ENCODE results near the gene NUDT19. TPM values are rescaled to one million over a fixed set of nuclear protein-coding genes. Genes with fewer than 3 reads are reported as not detected.
"Not testable (repeated sequence)": the region's sequence is repeated elsewhere in the genome, so short reads cannot be mapped to it uniquely, and the experiment has no call there.

Gene NUDT19
- polyA plus RNA-seq, 4 donors, result 11.4 to 12.2 (median 12.1) TPM

DNA sequence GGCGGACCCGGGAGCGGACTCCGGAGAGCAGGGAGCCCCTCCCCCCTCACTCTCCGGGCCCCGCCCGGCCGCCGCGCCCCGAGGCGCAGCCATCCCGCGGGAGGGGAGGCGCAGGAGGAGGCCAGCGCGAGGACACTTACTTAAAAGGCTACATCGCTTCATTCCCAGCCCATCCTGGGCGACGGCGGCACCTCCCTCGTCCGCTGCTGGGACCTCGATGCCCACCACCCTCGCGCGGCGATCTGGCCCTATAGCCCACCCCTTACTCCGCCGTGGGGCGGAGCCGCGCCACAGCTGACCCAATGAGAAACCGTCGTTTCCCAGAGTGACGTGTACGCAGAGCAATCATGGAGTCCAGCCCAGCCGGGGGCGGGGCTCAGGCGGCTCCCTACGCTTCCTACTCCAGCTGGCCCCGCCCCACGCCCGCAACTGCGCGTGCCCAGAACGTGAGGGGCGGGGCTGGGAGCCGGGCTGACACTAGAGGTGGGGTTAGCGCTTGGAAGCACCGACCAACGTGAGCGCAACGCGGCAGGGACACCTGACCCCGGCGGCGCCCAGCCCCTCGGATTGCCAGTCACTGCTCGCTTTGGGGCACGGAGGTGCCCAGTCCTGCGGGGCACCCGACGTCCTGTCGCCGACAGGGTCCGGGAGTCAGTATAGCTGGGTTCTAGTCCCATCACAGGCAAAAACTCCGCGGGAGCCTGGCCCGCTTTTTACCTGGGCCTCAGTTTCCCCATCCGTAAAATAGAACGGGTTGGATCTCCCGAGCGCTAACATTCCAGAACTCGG, 16.5 kb upstream of the NUDT19 start, which contains the start of gene ANKRD27:
TSS of gene ANKRD27 (minus strand) at position 250 of the 789 bp plus-strand sequence. CDS start 16,165 bp downstream, outside the sequence.
- DNase-seq (ENCODE audit: low read depth in 4 of 4, low spot score in 2 of 4), result peak; percentile 86 to 98 (median 96)

DNA sequence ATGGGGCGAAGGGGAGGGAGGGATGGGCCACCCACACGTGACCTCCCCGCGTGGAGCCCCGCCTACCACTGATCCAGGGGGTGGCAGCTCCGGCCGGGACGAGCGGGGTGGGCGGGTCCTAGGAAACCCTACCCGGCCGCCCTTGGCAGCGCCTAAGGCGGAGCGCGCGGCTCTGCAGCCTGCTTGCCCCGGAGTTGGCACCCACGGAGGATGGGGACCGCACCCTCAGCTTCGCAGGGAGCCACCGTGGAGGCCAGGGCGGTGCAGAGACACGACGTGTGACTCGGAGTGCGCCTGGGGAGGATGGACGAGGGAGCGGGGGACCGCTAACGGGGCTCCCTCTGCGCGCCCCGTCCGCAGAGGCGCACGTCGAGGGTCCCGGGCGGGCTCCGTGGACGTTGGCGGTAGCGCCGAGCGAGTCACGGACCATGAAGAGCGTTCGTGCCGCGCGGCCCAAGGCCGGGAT, 15.9 kb upstream of the NUDT19 start, which contains the start of gene RGS9BP:
TSS of gene RGS9BP (plus strand) at position 129 of the 466 bp plus-strand sequence. CDS start 416 bp downstream, outside the sequence.
- DNase-seq (ENCODE audit: low read depth in 4 of 4, low spot score in 2 of 4), result no peak

DNA sequence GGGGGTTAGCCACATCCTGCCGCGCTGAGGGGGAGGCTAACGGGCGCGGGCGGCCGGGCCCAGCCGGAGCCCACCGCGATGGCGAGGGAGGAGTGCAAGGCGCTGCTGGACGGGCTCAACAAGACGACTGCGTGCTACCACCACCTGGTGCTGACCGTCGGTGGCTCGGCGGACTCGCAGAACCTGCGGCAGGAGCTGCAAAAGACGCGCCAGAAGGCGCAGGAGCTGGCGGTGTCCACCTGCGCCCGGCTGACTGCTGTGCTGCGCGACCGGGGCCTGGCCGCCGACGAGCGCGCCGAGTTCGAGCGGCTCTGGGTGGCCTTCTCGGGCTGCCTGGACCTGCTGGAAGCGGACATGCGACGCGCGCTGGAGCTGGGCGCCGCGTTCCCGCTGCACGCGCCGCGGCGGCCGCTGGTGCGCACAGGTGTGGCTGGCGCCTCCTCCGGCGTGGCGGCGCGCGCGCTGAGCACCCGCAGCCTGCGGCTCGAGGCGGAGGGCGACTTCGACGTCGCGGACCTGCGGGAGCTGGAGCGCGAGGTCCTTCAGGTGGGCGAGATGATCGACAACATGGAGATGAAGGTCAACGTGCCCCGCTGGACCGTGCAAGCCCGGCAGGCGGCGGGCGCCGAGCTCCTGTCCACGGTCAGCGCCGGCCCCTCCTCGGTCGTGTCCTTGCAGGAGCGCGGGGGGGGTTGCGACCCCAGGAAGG, 15.3 kb upstream of the NUDT19 start:
- no peak for DNase-seq (ENCODE audit: low read depth in 4 of 4, low spot score in 2 of 4)

DNA sequence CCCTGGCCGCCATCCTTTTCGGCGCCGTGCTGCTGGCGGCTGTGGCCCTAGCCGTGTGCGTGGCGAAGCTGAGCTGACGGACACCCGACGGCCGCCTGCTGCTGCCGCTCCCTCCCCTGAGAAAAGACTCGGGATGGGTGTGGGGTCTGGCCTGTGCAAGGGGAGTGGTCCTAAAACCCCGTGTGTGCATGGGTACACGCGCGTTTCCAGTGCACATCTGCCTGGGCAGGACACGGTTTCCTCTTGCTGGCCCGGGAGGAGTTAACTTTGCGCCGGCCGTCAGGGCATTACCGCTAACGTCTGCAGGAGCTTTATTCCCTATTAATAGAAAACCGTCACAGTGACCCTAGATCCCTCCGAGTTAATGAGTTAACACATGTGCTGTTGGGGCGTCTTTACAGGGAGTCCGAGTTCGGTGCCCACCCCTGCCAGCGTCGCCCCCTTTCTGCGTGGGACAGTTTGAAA, 14.7 kb upstream of the NUDT19 start:
- DNase-seq (ENCODE audit: low read depth in 4 of 4, low spot score in 2 of 4), result no peak

DNA sequence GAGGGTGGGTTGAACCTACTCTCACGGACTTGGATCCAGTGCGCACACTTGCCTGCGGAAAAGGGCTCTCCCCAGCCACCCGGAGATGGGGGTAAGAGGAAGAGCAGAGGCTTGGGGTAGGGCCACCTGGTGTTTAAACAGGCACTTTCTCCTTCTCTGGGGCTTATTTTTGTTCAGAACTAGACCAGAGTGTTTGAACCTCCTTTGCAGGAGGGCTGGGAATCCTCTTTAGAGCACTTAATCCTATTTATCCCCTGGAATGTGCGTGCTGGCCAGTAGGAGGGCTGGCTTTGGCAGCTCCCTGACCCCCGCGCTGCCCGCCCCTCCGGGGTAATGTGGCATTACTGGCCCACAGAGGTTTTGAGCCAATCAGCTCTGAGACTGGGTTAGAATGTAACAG, 14.0 kb upstream of the NUDT19 start:
- DNase-seq (ENCODE audit: low read depth in 4 of 4, low spot score in 2 of 4), result no peak

DNA sequence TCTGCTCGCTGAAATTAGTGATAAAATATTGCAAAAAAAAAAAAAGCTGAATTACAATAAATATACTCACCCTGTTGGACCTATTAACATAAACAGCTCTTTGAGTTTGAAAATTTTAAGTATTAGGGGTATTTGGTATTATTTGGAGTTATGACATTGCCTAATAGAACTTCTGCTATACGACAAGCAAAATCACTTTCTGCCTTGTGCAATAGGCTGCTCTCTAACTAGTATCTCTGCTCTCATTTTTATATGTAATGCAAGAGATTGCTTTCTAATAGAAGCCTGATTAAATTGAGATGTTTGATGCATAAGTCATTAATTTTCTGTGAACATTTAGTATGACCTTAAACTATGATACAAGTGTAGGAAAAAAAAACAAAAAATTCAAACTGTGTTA, 10.6 kb upstream of the NUDT19 start:
- DNase-seq (ENCODE audit: low read depth in 4 of 4, low spot score in 2 of 4), result no peak

DNA sequence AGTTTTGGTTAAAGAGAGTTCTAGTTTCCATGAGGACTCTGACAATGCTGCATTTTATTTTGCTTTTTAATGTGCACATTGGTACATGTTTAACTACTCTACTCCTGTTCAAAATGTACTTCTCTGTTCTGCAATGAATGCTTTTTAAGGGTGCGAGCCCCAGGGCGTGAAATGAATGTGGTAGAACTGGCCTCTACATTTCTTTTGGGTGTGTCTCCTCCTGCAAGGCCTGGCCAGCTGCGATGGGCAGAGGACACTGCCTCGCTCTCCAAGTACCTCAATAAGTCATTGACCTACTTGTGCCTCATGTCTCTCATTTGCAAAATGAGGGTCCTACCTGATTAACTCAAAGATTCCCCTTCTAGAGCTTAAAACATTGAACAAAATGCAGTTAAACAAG, 9.3 kb upstream of the NUDT19 start:
- DNase-seq (ENCODE audit: low read depth in 4 of 4, low spot score in 2 of 4), result no peak

DNA sequence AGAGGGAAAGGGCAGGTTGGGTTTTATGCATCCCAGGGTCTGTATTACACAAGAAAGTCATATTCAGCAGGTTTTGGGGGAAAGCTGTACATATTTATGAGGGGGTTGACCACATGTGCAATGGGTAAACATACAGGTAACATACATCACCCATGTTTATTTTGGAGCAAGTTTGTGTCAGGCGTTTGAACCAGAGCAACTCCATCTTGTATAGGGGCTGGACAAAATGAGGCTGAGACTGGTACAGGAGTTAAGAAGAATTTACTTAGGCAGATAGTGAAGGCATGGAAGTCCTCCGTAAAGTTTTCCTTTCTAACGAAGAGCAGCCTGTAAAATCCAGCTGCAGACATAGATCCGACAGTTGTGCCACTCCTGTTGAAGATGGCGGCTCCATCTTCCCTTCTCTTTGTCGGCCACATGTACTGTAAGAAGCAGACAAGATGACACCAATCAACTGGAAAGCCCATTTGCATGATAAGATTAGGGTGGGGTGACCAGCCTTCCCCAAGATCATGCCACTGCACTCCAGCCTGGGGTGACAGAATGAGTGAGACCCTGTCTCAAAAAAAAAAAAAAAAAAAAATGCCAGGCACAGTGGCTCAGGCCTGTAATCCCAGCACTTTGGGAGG, 4.7 kb upstream of the NUDT19 start:
- no peak for DNase-seq (ENCODE audit: low read depth in 4 of 4, low spot score in 2 of 4)

DNA sequence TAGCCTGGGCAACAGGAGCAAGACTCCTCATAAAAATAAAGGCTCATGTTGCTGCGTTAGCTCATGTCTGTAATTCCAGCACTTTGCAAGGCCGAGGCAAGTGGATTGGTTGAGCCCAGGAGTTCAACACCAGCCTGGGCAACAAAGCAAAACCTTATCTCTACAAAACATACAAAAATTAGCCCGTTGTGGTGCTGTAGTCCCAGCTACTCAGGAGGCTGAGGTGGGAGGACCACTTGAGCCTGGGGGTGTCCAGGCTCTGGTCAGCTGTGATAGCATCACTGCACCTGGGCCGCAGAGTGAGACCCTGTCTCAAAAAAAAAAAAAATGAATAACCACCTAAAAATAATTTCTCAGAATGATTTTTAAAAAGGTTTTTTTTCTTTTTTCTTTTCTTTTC, 3.9 kb upstream of the NUDT19 start:
- DNase-seq (ENCODE audit: low read depth in 4 of 4, low spot score in 2 of 4), result no peak

DNA sequence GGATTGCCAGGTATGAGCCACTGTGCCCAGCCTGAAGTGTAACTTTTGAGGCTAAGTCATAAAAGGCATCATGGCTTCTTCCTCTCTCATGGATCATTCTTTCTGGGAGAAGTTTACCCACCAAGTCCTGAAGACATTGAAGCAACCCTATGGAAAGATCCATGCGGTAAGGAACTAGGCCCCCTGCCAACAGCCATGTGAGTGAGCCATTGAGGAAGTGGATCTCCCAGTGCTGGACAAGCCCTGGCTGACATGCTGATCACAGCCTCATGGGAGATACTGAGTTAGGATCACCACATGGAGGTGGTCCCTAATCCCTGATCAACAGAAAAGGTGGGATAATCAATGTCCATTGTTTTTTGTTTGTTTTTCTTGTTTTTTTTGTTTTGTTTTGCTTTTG, 3.3 kb upstream of the NUDT19 start:
- DNase-seq (ENCODE audit: low read depth in 4 of 4, low spot score in 2 of 4), result no peak

DNA sequence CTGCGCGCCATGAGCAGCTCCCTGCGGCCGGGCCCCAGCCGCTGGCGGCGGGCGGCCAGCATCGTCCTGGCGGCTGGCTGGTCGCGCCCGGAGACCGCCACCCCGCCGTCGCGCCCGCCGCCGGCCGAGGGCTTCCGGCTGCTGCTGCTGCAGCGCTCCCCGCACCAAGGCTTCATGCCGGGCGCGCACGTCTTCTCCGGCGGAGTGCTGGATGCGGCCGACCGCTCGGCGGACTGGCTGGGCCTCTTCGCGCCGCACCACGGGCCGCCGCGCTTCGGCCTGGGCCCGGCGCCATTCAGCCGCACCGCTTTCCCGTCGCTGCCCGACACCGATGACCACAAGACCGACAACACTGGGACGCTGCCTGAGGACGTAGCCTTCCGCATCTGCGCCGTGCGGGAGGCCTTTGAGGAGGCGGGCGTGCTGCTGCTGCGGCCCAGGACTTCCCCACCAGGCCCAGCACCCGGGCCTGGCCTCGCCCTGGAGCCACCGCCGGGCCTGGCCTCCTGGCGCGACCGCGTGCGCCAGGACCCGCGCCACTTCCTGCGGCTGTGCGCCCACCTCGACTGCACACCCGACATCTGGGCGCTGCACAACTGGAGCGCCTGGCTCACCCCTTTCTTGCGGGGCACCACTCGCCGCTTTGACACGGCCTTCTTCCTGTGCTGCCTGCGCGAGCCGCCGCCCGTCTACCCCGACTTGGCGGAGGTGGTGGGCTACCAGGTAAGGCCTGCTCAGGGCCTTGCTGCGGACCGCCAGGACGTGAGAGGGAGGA, 518 bp downstream of the NUDT19 start:
- no peak for DNase-seq (ENCODE audit: low read depth in 4 of 4, low spot score in 2 of 4)

DNA sequence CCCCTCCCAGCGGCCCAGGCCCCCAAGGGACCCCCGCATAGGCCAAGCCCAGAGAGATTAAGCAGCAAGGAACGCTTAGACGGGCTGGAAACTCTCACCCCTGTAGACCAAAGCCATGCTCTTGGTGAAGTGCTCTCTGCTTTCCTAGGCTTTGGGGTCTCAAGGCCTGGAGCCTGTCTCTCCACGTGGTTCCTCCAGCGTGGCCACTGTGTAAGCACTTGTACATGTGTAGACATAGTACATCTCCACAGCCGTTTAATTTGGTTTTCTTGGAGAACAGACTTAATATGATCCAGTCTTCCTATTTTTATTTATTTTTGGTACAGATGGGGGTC, 1.1 kb downstream of the NUDT19 start:
- DNase-seq (ENCODE audit: low read depth in 4 of 4, low spot score in 2 of 4), result no peak

DNA sequence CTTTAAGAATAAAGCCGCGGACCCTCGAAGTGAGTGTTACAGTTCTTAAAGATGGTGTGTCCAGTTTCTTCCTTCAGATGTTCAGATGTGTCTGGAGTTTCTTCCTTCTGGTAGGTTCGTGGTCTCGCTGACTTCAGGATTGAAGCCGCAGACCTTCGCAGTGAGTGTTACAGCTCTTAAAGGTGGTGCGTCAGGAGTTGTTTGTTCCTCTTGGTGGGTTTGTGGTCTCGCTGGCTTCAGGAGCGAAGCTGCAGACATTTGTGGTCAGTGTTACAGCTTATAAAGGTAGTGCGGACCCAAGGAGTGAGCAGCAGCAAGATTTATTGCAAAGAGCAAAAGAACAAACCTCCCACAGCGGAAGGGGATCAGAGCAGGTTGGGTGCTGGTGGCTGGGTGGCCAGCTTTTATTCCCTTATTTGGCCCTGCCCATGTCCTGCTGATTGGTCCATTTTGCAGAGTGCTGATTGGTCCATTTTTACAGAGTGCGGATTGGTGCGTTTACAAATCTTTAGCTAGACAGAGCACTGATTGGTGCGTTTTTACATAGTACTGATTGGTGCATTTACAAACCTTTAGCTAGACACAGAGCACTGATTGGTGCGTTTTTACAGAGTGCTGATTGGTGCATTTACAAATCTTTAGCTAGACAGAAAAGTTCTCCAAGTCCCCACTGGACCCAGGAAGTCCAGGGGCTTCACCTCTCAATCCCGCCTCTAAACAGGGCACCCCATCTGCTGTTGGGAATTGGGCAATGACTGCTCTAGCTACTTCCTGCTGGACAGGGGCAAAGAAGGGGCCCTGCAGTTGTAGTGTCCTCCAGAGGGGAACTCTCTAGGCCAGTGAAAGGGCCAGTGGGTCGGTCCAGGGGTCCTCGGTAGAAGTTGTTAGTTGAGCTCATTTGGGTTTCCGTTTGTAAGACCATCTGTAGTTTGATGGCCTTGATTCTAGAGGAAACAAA, 1.8 kb downstream of the NUDT19 start:
- DNase-seq (ENCODE audit: low read depth in 4 of 4, low spot score in 2 of 4), result not testable (repeated sequence)

DNA sequence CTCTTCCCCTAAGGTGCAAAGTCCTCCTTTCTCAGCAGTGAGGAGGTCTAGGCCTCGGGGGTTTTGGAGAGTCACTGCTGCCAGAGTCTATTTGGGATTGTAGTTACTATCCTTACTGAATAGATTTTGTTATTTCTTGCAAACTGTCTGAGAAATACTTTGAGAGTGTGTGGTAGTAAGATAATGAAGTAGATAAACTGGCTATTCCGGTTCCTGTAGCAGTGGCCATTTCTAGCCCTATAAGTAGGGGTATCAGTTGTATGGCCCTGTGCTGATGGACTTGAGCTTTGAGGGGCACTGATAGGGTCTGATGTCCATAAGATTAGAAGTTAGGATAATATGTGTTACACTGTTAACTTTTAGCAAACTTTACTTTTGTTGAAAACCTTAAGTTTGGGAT, 2.7 kb downstream of the NUDT19 start:
- DNase-seq (ENCODE audit: low read depth in 4 of 4, low spot score in 2 of 4), result not testable (repeated sequence)

DNA sequence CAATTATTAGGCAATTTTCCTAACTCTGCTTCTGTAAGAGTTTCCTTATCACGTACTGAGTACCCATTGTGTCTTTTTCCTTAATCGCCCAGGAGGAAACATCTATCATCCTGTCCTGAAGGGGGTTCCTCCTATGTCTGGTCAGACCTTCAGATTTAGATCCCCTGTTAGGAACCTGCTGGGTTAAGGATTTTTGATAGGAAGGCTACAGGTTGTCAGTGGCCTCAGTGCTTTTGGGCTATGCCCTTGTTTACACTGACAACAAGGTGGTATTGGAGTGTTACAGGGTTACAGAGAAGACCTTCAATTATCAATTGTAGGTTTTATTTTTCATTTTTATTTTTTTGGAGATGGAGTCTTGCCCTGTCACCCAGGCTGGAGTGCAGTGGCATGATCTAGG, 3.2 kb downstream of the NUDT19 start:
- DNase-seq (ENCODE audit: low read depth in 4 of 4, low spot score in 2 of 4), result not testable (repeated sequence)

DNA sequence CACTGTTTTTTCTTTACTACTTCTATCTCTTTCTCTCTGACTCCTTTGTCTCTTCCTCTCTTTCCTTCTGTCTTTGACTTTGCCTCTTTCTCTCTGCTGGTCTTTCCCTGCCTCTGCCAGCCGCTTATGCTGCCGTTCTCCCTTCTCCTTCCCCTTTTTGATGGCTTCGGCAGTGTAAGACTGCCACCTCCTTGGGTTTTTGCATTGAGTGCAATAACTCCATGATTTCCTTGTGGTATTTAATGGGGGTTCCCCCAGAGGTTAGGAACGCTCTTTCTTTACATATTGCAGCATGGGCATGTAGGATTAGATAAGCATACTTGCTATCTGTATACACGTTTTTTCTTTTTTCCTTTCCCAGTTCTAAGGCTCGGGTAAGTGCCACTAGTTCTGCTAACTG, 3.9 kb downstream of the NUDT19 start:
- DNase-seq (ENCODE audit: low read depth in 4 of 4, low spot score in 2 of 4), result not testable (repeated sequence)

DNA sequence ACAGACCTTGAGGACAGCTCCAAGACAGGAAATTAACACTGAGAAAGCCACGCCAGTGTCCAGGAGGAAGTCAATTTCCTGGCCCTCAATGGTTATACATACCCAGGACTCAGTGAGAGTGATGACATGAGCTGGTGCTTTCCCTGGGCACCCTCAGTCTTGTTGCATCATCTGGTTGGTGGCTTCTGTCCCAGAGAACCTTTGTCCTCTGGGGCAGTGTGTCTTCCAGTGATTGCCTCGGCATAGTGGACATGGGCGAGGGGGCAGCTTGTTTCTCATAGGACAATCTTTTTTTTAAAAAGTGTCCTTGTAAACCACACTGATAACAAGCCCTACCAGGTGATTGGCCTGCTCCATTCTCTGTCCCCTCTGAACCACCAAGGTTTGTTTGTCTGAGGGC, 5.2 kb downstream of the NUDT19 start:
- not testable (repeated sequence) for DNase-seq (ENCODE audit: low read depth in 4 of 4, low spot score in 2 of 4)

DNA sequence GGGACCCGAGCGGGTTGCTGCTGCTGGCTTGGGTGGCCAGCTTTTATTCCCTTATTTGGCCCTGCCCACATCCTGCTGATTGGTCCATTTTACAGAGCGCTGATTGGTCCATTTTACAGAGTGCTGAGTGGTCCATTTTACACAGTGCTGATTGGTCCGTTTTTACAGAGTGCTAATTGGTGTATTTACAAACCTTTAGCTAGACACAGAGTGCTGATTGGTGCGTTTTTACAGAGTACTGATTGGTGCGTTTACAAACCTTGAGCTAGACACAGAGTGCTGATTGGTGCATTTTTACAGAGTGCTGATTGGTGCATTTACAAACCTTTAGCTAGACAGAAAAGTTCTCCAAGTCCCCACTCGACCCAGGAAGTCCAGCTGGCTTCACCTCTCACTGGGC, 8.5 kb downstream of the NUDT19 start:
- DNase-seq (ENCODE audit: low read depth in 4 of 4, low spot score in 2 of 4), result not testable (repeated sequence)

DNA sequence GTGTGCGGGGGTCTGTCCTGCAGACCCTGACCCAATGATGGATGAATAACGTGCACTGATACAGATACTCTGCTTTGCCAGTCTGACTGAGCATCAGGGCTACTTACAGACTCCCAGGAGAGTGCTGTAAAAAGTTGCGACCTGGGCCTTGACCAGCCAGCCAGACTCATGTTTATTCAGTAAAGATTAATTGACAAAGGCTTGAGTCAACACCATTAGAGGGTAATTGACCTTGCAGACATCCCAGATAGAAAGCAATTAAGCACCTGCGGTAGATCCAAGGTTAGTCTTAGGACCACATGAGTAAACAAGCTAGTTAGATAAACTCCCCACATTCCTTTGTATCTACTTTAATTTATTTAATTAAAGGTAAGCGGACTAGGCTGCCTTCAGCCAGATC, 10.4 kb downstream of the NUDT19 start:
- DNase-seq (ENCODE audit: low read depth in 4 of 4, low spot score in 2 of 4), result no peak

Measured in left renal cortex interstitium (tissue), 4 donors.